H1 (cell line): ENCODE results near the gene EXOSC6.
A peak's percentile ranks its signal among the peaks of the same experiment; 100 is the strongest.

Source experiments
- ATF3 ChIP-seq: IDR thresholded peaks from 2 replicates; pipeline ENCODE4 v1.6.1; 2011; ENCODE audit warnings: low read depth, mild to moderate bottlenecking, low read length; ENCODE audit not compliant: insufficient read depth
- CHD1 ChIP-seq: IDR thresholded peaks from 2 replicates; pipeline ENCODE4 v1.6.1; 2012; ENCODE audit warnings: low read depth, low read length, improper control_type of control experiment
- CHD2 ChIP-seq: IDR thresholded peaks from 2 replicates; pipeline ENCODE4 v1.6.1; 2012; ENCODE audit warnings: low read length, improper control_type of control experiment
- CTCF ChIP-seq, 3 experiments: IDR thresholded peaks; 1 replicate in 2 of 3; 2 replicates in 1 of 3; pipeline versions ENCODE4 v1.5.1 to v1.6.1; 2011; ENCODE audit warnings: low read length in 3 of 3, mild to moderate bottlenecking in 3 of 3, inconsistent platforms in 2 of 3, low read depth in 1 of 3, moderate library complexity in 1 of 3; ENCODE audit not compliant: insufficient read depth in 1 of 3; ENCODE audit errors: control extremely low read depth in 1 of 3
- EP300 ChIP-seq, 2 experiments: IDR thresholded peaks; 1 replicate in 1 of 2; 2 replicates in 1 of 2; pipeline ENCODE4 v1.6.1; 2011 to 2012; ENCODE audit warnings: low read depth in 2 of 2, low read length in 2 of 2, mild to moderate bottlenecking in 2 of 2, borderline replicate concordance in 1 of 2, inconsistent platforms in 1 of 2, moderate library complexity in 1 of 2
- EZH2 ChIP-seq: fragments of 200-600 bp; sonication (generic); IDR thresholded peaks from 2 replicates; pipeline ENCODE4 v1.7.1; 2012; ENCODE audit warnings: low read depth, mild to moderate bottlenecking, moderate library complexity, low read length, inconsistent platforms; ENCODE audit not compliant: severe bottlenecking
- JUND ChIP-seq: IDR thresholded peaks from 2 replicates; pipeline ENCODE4 v1.6.1; 2011; ENCODE audit warnings: mild to moderate bottlenecking, improper control_type of control experiment, low read length
- POLR2A ChIP-seq, 2 experiments: IDR thresholded peaks; 1 replicate in 1 of 2; 2 replicates in 1 of 2; pipeline ENCODE4 v1.6.1; 2011; ENCODE audit warnings: low read depth in 2 of 2, low read length in 2 of 2, mild to moderate bottlenecking in 2 of 2; ENCODE audit errors: control extremely low read depth in 1 of 2
- SAP30 ChIP-seq: fragments of 300-600 bp; sonication (generic); IDR thresholded peaks from 2 replicates; pipeline ENCODE4 v1.7.1; 2012; ENCODE audit warnings: low read length, moderate library complexity, mild to moderate bottlenecking, inconsistent platforms; ENCODE audit not compliant: insufficient read depth, insufficient replicate concordance
- SP1 ChIP-seq: IDR thresholded peaks from 2 replicates; pipeline ENCODE4 v1.6.1; 2011; ENCODE audit warnings: low read depth, low read length
- SP2 ChIP-seq: IDR thresholded peaks from 2 replicates; pipeline ENCODE4 v1.6.1; 2012; ENCODE audit warnings: mild to moderate bottlenecking, low read length, inconsistent platforms
- TBP ChIP-seq: IDR thresholded peaks from 2 replicates; pipeline ENCODE4 v1.6.1; 2011; ENCODE audit warnings: low read depth, low read length, improper control_type of control experiment
- USF2 ChIP-seq: IDR thresholded peaks from 2 replicates; pipeline ENCODE4 v1.6.1; 2011; ENCODE audit warnings: low read length, improper control_type of control experiment
- YY1 ChIP-seq: IDR thresholded peaks from 2 replicates; pipeline ENCODE4 v1.6.1; 2011; ENCODE audit warnings: low read depth, mild to moderate bottlenecking, low read length

- TF ChIP-seq CTCF (IDR thresholded peaks at IDR 0.05; ENCODE audit: control extremely low read depth in 1 of 3, insufficient read depth in 1 of 3, low read depth in 1 of 3, low read length in 3 of 3) (peak; percentile 55 to 77 (median 62)), JUND (no peak), SP1 (no peak), EP300 (IDR thresholded peaks at IDR 0.05; ENCODE audit: borderline replicate concordance in 1 of 2, low read depth in 2 of 2, low read length in 2 of 2) (no peak), CHD1 (no peak), POLR2A (IDR thresholded peaks at IDR 0.05; ENCODE audit: control extremely low read depth in 1 of 2, low read depth in 2 of 2, low read length in 2 of 2) (no peak), CHD2 (no peak), TBP (no peak), SAP30 (no peak), EZH2 (no peak), ATF3 (no peak), YY1 (no peak), SP2 (no peak), USF2 (no peak)
Measured at GRCh38 chr16:70253291-70254106, 1.8 kb upstream of the EXOSC6 start.
